H1 (cell line): ENCODE measurements around the gene TP53BP1. TPM values are rescaled to one million over a fixed set of nuclear protein-coding genes. Genes with fewer than 3 reads are reported as not detected.

Experiments
- CTCF ChIA-PET: fragments of 300-600 bp; sonication (Branson Sonifier 250); formaldehyde crosslinking; loops from one replicate; lab custom pipeline; 2021; ENCODE audit not compliant: partially characterized antibody; lab: Charles Lee
- POLR2A ChIA-PET: fragments of 300-600 bp; sonication (Branson Sonifier 250); formaldehyde crosslinking; loops from one replicate; lab custom pipeline; 2021; ENCODE audit warnings: inconsistent platforms; ENCODE audit not compliant: partially characterized antibody; lab: Charles Lee
- DNase-seq, 2 experiments: peaks; one replicate each; pipeline versions ENCODE4 v3.0.0 to v3.0.0-alpha.2; 2010 to 2022; ENCODE audit warnings: low spot score in 2 of 2, low read depth in 1 of 2, mixed read lengths in 1 of 2
- FAIRE-seq: peaks from 2 replicates; lab custom pipeline; 2011; peaks lifted over from hg19 to GRCh38; lab: Jason Lieb, UNC
- H2AFZ ChIP-seq: 2 replicates; pipeline ENCODE4 v1.8.1; 2012; ENCODE audit warnings: low read length, inconsistent platforms
- H2AK5ac ChIP-seq: 2 replicates; pipeline ENCODE4 v1.6.1; 2013; ENCODE audit warnings: low read depth, low read length
- H2BK120ac ChIP-seq: replicated peaks from 2 replicates; pipeline ENCODE3; 2013; ENCODE audit warnings: low read depth, low read length, inconsistent platforms
- H2BK12ac ChIP-seq: 2 replicates; pipeline ENCODE4 v1.6.1; 2013; ENCODE audit warnings: low read depth, low read length
- H2BK15ac ChIP-seq: 2 replicates; pipeline ENCODE4 v1.6.1; 2013; ENCODE audit warnings: low read length
- H2BK20ac ChIP-seq: 2 replicates; pipeline ENCODE4 v1.6.1; 2013; ENCODE audit warnings: low read length
- H2BK5ac ChIP-seq: 2 replicates; pipeline ENCODE4 v1.6.1; 2013; ENCODE audit warnings: low read depth, low read length
- H3K14ac ChIP-seq: 2 replicates; pipeline ENCODE4 v1.6.1; 2013; ENCODE audit warnings: inconsistent platforms; ENCODE audit not compliant: insufficient read length
- H3K18ac ChIP-seq: 2 replicates; pipeline ENCODE4 v1.6.1; 2013; ENCODE audit warnings: low read length; ENCODE audit errors: extremely low read depth
- H3K23ac ChIP-seq: 2 replicates; pipeline ENCODE4 v1.6.1; 2013; ENCODE audit warnings: inconsistent platforms; ENCODE audit not compliant: insufficient read length
- H3K23me2 ChIP-seq: 2 replicates; pipeline ENCODE4 v1.6.1; 2013; ENCODE audit warnings: low read depth, low read length
- H3K27ac ChIP-seq: 2 replicates; pipeline ENCODE4 v1.6.1; 2011; ENCODE audit warnings: low read depth, low read length, inconsistent platforms
- H3K27me3 ChIP-seq, 4 experiments: replicated peaks in 1 of 4; 1 replicate in 1 of 4; 2 replicates in 3 of 4; pipeline versions ENCODE4 v1.6.1 to v1.8.1; 2011 to 2013; ENCODE audit warnings: low read length in 3 of 4, mild to moderate bottlenecking in 3 of 4, inconsistent platforms in 2 of 4, mixed read lengths in 2 of 4, moderate library complexity in 1 of 4; ENCODE audit not compliant: control insufficient read depth in 3 of 4, insufficient read depth in 3 of 4; ENCODE audit errors: extremely low read depth in 1 of 4
- H3K36me3 ChIP-seq, 4 experiments: 2 replicates each; pipeline versions ENCODE4 v1.6.1 to v1.8.1; 2011 to 2013; ENCODE audit warnings: mild to moderate bottlenecking in 4 of 4, low read length in 3 of 4, moderate library complexity in 2 of 4, control low read depth in 1 of 4, inconsistent platforms in 1 of 4; ENCODE audit not compliant: insufficient read depth in 4 of 4, control insufficient read depth in 2 of 4
- H3K4ac ChIP-seq: replicated peaks from 2 replicates; pipeline ENCODE3; 2013; ENCODE audit warnings: low read length, low read depth, mixed read lengths, inconsistent platforms; ENCODE audit not compliant: insufficient read length
- H3K4me1 ChIP-seq, 4 experiments: replicated peaks in 1 of 4; 1 replicate in 1 of 4; 2 replicates in 3 of 4; pipeline versions ENCODE4 v1.6.1 to v1.8.1; 2011 to 2013; ENCODE audit warnings: low read length in 3 of 4, inconsistent platforms in 2 of 4, mixed read lengths in 1 of 4; ENCODE audit not compliant: insufficient read depth in 4 of 4, control insufficient read depth in 3 of 4
- H3K4me2 ChIP-seq, 2 experiments: 2 replicates each; pipeline versions ENCODE4 v1.6.1 to v1.8.1; 2011 to 2013; ENCODE audit warnings: low read depth in 2 of 2, low read length in 2 of 2, control low read depth in 1 of 2, inconsistent platforms in 1 of 2, mild to moderate bottlenecking in 1 of 2; ENCODE audit not compliant: insufficient read depth in 1 of 2
- H3K4me3 ChIP-seq, 4 experiments: fragments of 200-600, 300-600 bp in 1 of 4; sonication (generic), shearing (Covaris generic), sonication (Bioruptor Twin) in 1 of 4; 2 replicates each; pipeline versions ENCODE4 v1.5.1 to v1.8.1; 2011 to 2016; ENCODE audit warnings: low read length in 4 of 4, low read depth in 3 of 4, control low read depth in 2 of 4, inconsistent platforms in 2 of 4, mild to moderate bottlenecking in 2 of 4, mixed read lengths in 1 of 4, moderate library complexity in 1 of 4; ENCODE audit not compliant: insufficient read depth in 2 of 4; ENCODE audit errors: extremely low read depth in 1 of 4
- H3K56ac ChIP-seq: replicated peaks from 2 replicates; pipeline ENCODE3; 2013; ENCODE audit warnings: low read depth, mild to moderate bottlenecking, mixed read lengths, low read length, inconsistent platforms; ENCODE audit not compliant: insufficient read length
- H3K79me1 ChIP-seq: 2 replicates; pipeline ENCODE4 v1.6.1; 2013; ENCODE audit warnings: low read depth, low read length, control low read depth
- H3K79me2 ChIP-seq, 2 experiments: 2 replicates each; pipeline versions ENCODE4 v1.6.1 to v1.8.1; 2012 to 2013; ENCODE audit warnings: low read length in 2 of 2, mild to moderate bottlenecking in 2 of 2, inconsistent platforms in 1 of 2; ENCODE audit not compliant: insufficient read depth in 2 of 2, control insufficient read depth in 1 of 2
- H3K9ac ChIP-seq, 4 experiments: replicated peaks in 1 of 4; 1 replicate in 1 of 4; 2 replicates in 3 of 4; pipeline versions ENCODE4 v1.6.1 to v1.8.1; 2011 to 2013; ENCODE audit warnings: low read depth in 3 of 4, low read length in 3 of 4, control low read depth in 2 of 4, mild to moderate bottlenecking in 2 of 4, moderate library complexity in 2 of 4, inconsistent platforms in 1 of 4; ENCODE audit errors: extremely low read depth in 1 of 4
- H3K9me3 ChIP-seq, 2 experiments: 2 replicates each; pipeline versions ENCODE4 v1.6.1 to v1.8.1; 2012 to 2013; ENCODE audit warnings: mild to moderate bottlenecking in 2 of 2, moderate library complexity in 2 of 2, control low read depth in 1 of 2, inconsistent platforms in 1 of 2, low read depth in 1 of 2, low read length in 1 of 2, mixed read lengths in 1 of 2; ENCODE audit not compliant: insufficient read depth in 2 of 2
- H4K20me1 ChIP-seq, 2 experiments: replicated peaks in 1 of 2; 2 replicates each; pipeline versions ENCODE3 to v1.8.1; 2011 to 2013; ENCODE audit warnings: inconsistent platforms in 2 of 2, low read length in 2 of 2, mild to moderate bottlenecking in 1 of 2; ENCODE audit not compliant: insufficient read depth in 2 of 2, control insufficient read depth in 1 of 2
- H4K5ac ChIP-seq: 2 replicates; pipeline ENCODE4 v1.6.1; 2013; ENCODE audit warnings: low read length, low read depth, mixed read lengths, inconsistent platforms; ENCODE audit not compliant: insufficient read length
- H4K8ac ChIP-seq: 2 replicates; pipeline ENCODE4 v1.8.0; 2013; ENCODE audit warnings: mild to moderate bottlenecking, moderate library complexity, low read length, inconsistent platforms; ENCODE audit not compliant: insufficient read depth; ENCODE audit errors: extremely low read depth
- H4K91ac ChIP-seq: replicated peaks from 2 replicates; pipeline ENCODE3; 2013; ENCODE audit warnings: low read length, mixed read lengths, inconsistent platforms; ENCODE audit not compliant: insufficient read length
- CEBPB ChIP-seq: IDR thresholded peaks from 2 replicates; pipeline ENCODE4 v1.6.1; 2012; ENCODE audit warnings: low read depth, low read length
- CTBP2 ChIP-seq: IDR thresholded peaks from 2 replicates; pipeline ENCODE4 v1.7.0; 2011; ENCODE audit warnings: borderline replicate concordance, mild to moderate bottlenecking, moderate library complexity, mixed read lengths, low read length; ENCODE audit not compliant: insufficient read depth, insufficient read length
- POLR2A ChIP-seq, 2 experiments: IDR thresholded peaks; 1 replicate in 1 of 2; 2 replicates in 1 of 2; pipeline ENCODE4 v1.6.1; 2011; ENCODE audit warnings: low read depth in 2 of 2, low read length in 2 of 2, mild to moderate bottlenecking in 2 of 2; ENCODE audit errors: control extremely low read depth in 1 of 2
- POLR2AphosphoS5 ChIP-seq: IDR thresholded peaks from 2 replicates; pipeline ENCODE4 v1.6.1; 2011; ENCODE audit warnings: low read depth, low read length
- TAF1 ChIP-seq: IDR thresholded peaks from 2 replicates; pipeline ENCODE4 v1.6.1; 2011; ENCODE audit warnings: mild to moderate bottlenecking, low read depth, low read length
- WGBS, 2 experiments: shearing (Covaris generic) in 1 of 2; methylation state at CpG; one replicate each; pipeline versions ENCODE4 v1.1.6 to v1.1.7; 2013 to 2015; ENCODE audit warnings: low lambda C conversion rate in 2 of 2, mixed read lengths in 2 of 2, inconsistent platforms in 1 of 2, low coverage in 1 of 2, missing lambda C conversion rate in 1 of 2; ENCODE audit not compliant: insufficient replicate concordance in 2 of 2, insufficient coverage in 1 of 2, insufficient read length in 1 of 2; ENCODE audit errors: extremely low coverage in 1 of 2, missing lambda C conversion rate in 1 of 2; 5-methylcytosine and 5-hydroxymethylcytosine counted together
- polyA plus RNA-seq, 7 experiments: library from polyadenylated mRNA; depleted of rRNA in 3 of 7; stranded (reverse) in 5 of 7; unstranded in 2 of 7; fragments of >200 nt in 5 of 7; fragments of 200-250 nt in 2 of 7; gene quantifications; 1 replicate in 5 of 7; 2 replicates in 1 of 7; 4 replicates in 1 of 7; pipeline versions ENCODE4 v1.2.1 to v1.2.3, GENCODE V29; 2011 to 2013; ENCODE audit warnings: missing spikeins in 2 of 7, mixed read lengths in 2 of 7
- total RNA-seq: library from RNA; stranded (reverse); fragmentation: NEBNext Ultra II Directional; extraction: Animal tissue kit (Norgen Biotek cat#: 25700); gene quantifications from 2 replicates; pipeline ENCODE4 v1.2.1, GENCODE V29; 2021
- TF ChIP-seq, protein P1 (sequence below): IDR thresholded peaks from 2 replicates; pipeline ENCODE4 v1.6.1; 2012; ENCODE audit warnings: inconsistent platforms
- TF ChIP-seq, protein P2 (sequence below): IDR thresholded peaks from 2 replicates; pipeline ENCODE4 v1.6.1; 2012; ENCODE audit warnings: inconsistent platforms

TP53BP1 gene
- total and polyA plus RNA-seq, 2 of the 8 experiments (the other 6 are each of a cell fraction or from before 2014, with no cell fraction given): 34.1 to 63.6 TPM

DNA sequence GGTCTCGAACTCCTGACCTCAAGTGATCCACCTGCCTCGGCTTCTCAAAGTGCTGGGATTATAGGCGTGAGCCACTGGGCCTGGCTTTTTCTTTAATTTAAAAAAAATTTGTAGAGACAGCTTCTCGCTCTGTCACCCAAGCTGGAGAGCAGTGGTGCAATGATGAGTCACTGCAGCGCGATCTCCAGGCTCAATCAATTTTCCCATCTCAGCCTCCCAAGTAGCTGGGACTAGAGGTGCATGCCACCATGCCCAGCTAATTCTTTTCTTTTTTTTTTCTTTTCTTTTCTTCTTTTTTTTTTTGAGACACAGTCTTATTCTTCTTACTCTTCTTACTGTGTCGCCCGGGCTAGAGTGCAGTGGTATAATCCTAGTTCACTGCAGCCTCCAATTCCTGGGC, 102.2 kb downstream of the TP53BP1 start:
- Histone ChIP-seq H3K9me3 (no peaks in the 10 kb centered on the region), H3K4me3 (no peak overlapping the region)
- TF ChIP-seq POLR2A (IDR thresholded peaks at IDR 0.05; ENCODE audit: control extremely low read depth in 1 of 2, low read depth in 2 of 2, low read length in 2 of 2) (no peak), TAF1 (no peak), POLR2AphosphoS5 (no peak), CTBP2 (no peak), CEBPB (no peak)
- TF ChIP-seq, protein P1, sequence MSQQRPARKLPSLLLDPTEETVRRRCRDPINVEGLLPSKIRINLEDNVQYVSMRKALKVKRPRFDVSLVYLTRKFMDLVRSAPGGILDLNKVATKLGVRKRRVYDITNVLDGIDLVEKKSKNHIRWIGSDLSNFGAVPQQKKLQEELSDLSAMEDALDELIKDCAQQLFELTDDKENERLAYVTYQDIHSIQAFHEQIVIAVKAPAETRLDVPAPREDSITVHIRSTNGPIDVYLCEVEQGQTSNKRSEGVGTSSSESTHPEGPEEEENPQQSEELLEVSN: no peak
- TF ChIP-seq, protein P2, sequence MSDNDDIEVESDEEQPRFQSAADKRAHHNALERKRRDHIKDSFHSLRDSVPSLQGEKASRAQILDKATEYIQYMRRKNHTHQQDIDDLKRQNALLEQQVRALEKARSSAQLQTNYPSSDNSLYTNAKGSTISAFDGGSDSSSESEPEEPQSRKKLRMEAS: no peak
- TF ChIP-seq, all 59 proteins: peak for 0
- no peak overlapping the region for H2BK120ac ChIP-seq
- CTCF ChIA-PET: interaction anchor here (1.5 to 2.6 kb wide), 2 partner anchors 9 to 15 kb away, joined by 4 to 8 read pairs; no protein-coding TSS in a partner anchor
- POLR2A ChIA-PET: no interaction called here
- no peak overlapping the region for H2AK5ac ChIP-seq
- H2BK5ac ChIP-seq: no peak overlapping the region
- H3K4me1 ChIP-seq: no peaks in the 10 kb centered on the region
- H4K5ac ChIP-seq: no peak overlapping the region
- H3K27me3 ChIP-seq: no peaks in the 10 kb centered on the region
- H3K4ac ChIP-seq: no peak overlapping the region
- no peak for FAIRE-seq
- no peak overlapping the region for H3K14ac ChIP-seq
- H3K27ac ChIP-seq: no peak overlapping the region
- peaks cover 0 to 22% (median 11%) of the 10 kb centered on the region in 4 experiments; a peak in 6 of 8 replicates for H3K36me3 ChIP-seq
- no peaks in the 10 kb centered on the region for H3K79me2 ChIP-seq
- no peak overlapping the region for H3K23ac ChIP-seq
- no peak overlapping the region for H3K18ac ChIP-seq
- H4K8ac ChIP-seq: no peak overlapping the region
- no peak overlapping the region for H3K4me2 ChIP-seq
- no peak overlapping the region for H2AFZ ChIP-seq
- 92% methylated on average over 8 of the region's 8 CpGs; no CpG with 5 or more reads in 1 of the 2 experiments for WGBS, 2 experiments
- H2BK15ac ChIP-seq: no peak overlapping the region
- H3K9ac ChIP-seq: no peak overlapping the region
- H4K91ac ChIP-seq: no peak overlapping the region
- H2BK20ac ChIP-seq: no peak overlapping the region
- H4K20me1 ChIP-seq: no peaks in the 10 kb centered on the region
- no peak for DNase-seq
- no peak overlapping the region for H3K56ac ChIP-seq
- no peak overlapping the region for H2BK12ac ChIP-seq
- H3K23me2 ChIP-seq: no peaks in the 10 kb centered on the region
- no peaks in the 10 kb centered on the region for H3K79me1 ChIP-seq
